ENCODE measurements around the gene GNA12. TPM values are rescaled to one million over a fixed set of nuclear protein-coding genes. Genes with fewer than 3 reads are reported as not detected.
A peak's percentile ranks its signal among the peaks of the same experiment; 100 is the strongest.

Gene GNA12
- total and polyA plus RNA-seq, 2 experiments from 2014 or later, result 28.4 to 40.2 TPM

- no peak overlapping the region for H3K4me2 ChIP-seq
- no peak overlapping the region for H3K27ac ChIP-seq
- H3K9me2 ChIP-seq (replicated peaks; ENCODE audit: insufficient read depth), result no peaks in the 10 kb centered on the region
- H2AFZ ChIP-seq, result no peak overlapping the region
- H3K36me3 ChIP-seq (replicated peaks; ENCODE audit: insufficient read depth, low read depth), result no peaks in the 10 kb centered on the region
- no peaks in the 10 kb centered on the region for H4K20me1 ChIP-seq (ENCODE audit: insufficient read depth, poor library complexity, severe bottlenecking)
- H3K9me3 ChIP-seq (ENCODE audit: low read depth), result no peaks in the 10 kb centered on the region
- TF ChIP-seq EZH2phosphoT487 (IDR thresholded peaks at IDR 0.05; ENCODE audit: low read depth, severe bottlenecking, unreplicated experiment) (no peak), EZH2 (IDR thresholded peaks at IDR 0.05; ENCODE audit: borderline replicate concordance) (no peak), CTCF (IDR thresholded peaks at IDR 0.05; ENCODE audit: poor library complexity) (no peak)
- H3K79me2 ChIP-seq, result no peaks in the 10 kb centered on the region
- WGBS (ENCODE audit: low lambda C conversion rate, missing lambda C conversion rate), result 35% methylated on average over 10 of the region's 10 CpGs
- peak; percentile 58 for DNase-seq (ENCODE audit: low spot score)
- H3K4me3 ChIP-seq, result no peak overlapping the region
- no peaks in the 10 kb centered on the region for H3K27me3 ChIP-seq
- H3K4me1 ChIP-seq (ENCODE audit: insufficient read depth), result no peaks in the 10 kb centered on the region
Measured at GRCh38 chr7:2870471-2870931, 26.4 kb upstream of the GNA12 start.

- Histone ChIP-seq H3K4me3 (no peak overlapping the region), H3K27ac (no peak overlapping the region), H3K79me2 (no peaks in the 10 kb centered on the region), H3K9me3 (ENCODE audit: low read depth) (no peaks in the 10 kb centered on the region), H3K4me1 (ENCODE audit: insufficient read depth) (no peaks in the 10 kb centered on the region), H3K27me3 (no peaks in the 10 kb centered on the region), H2AFZ (no peak overlapping the region), H4K20me1 (ENCODE audit: insufficient read depth, poor library complexity, severe bottlenecking) (no peaks in the 10 kb centered on the region), H3K36me3 (replicated peaks; ENCODE audit: insufficient read depth, low read depth) (no peaks in the 10 kb centered on the region), H3K4me2 (no peak overlapping the region), H3K9me2 (replicated peaks; ENCODE audit: insufficient read depth) (no peaks in the 10 kb centered on the region)
- DNase-seq (ENCODE audit: low spot score), result no peak
- WGBS (ENCODE audit: low lambda C conversion rate, missing lambda C conversion rate), result 95% methylated on average over 15 of the region's 15 CpGs
- TF ChIP-seq CTCF (IDR thresholded peaks at IDR 0.05; ENCODE audit: poor library complexity), result no peak
- no peak for TF ChIP-seq EZH2 (IDR thresholded peaks at IDR 0.05; ENCODE audit: borderline replicate concordance)
- TF ChIP-seq EZH2phosphoT487 (IDR thresholded peaks at IDR 0.05; ENCODE audit: low read depth, severe bottlenecking, unreplicated experiment), result no peak
Measured at GRCh38 chr7:2869981-2870380, 25.9 kb upstream of the GNA12 start.

- Histone ChIP-seq H2AFZ (no peak overlapping the region), H4K20me1 (ENCODE audit: insufficient read depth, poor library complexity, severe bottlenecking) (no peaks in the 10 kb centered on the region), H3K36me3 (replicated peaks; ENCODE audit: insufficient read depth, low read depth) (no peaks in the 10 kb centered on the region), H3K27ac (no peak overlapping the region), H3K79me2 (no peaks in the 10 kb centered on the region), H3K27me3 (no peaks in the 10 kb centered on the region), H3K9me2 (replicated peaks; ENCODE audit: insufficient read depth) (no peaks in the 10 kb centered on the region), H3K4me2 (no peak overlapping the region), H3K9me3 (ENCODE audit: low read depth) (no peaks in the 10 kb centered on the region), H3K4me1 (ENCODE audit: insufficient read depth) (peaks cover 14% of the 10 kb centered on the region), H3K4me3 (no peak overlapping the region)
- WGBS (ENCODE audit: low lambda C conversion rate, missing lambda C conversion rate), result 85% methylated on average over 3 of the region's 3 CpGs
- DNase-seq (ENCODE audit: low spot score), result no peak
- no peak for TF ChIP-seq EZH2 (IDR thresholded peaks at IDR 0.05; ENCODE audit: borderline replicate concordance)
- no peak for TF ChIP-seq CTCF (IDR thresholded peaks at IDR 0.05; ENCODE audit: poor library complexity)
- TF ChIP-seq EZH2phosphoT487 (IDR thresholded peaks at IDR 0.05; ENCODE audit: low read depth, severe bottlenecking, unreplicated experiment), result no peak
Measured at GRCh38 chr7:2866601-2867000, 22.5 kb upstream of the GNA12 start.

Measured in hepatocyte (in vitro differentiated cells).